ENCODE results near the gene ASB8.
"Not testable (repeated sequence)": the region's sequence is repeated elsewhere in the genome, so short reads cannot be mapped to it uniquely, and the experiment has no call there.

The ASB8 gene

GRCh38 chr12:48142818-48143674 is 14.3 kb downstream of the ASB8 start:
- no peak for DNase-seq (ENCODE audit: low read depth)

- DNase-seq (ENCODE audit: low read depth), result no peak
Measured at GRCh38 chr12:48135027-48135426, 22.3 kb downstream of the ASB8 start.

GRCh38 chr12:48132826-48133225 is 24.5 kb downstream of the ASB8 start:
- no peak for DNase-seq (ENCODE audit: low read depth)

GRCh38 chr12:48131517-48131916 is 25.8 kb downstream of the ASB8 start:
- DNase-seq (ENCODE audit: low read depth), result no peak

- DNase-seq (ENCODE audit: low read depth), result no peak
Measured at GRCh38 chr12:48129376-48129775, 27.9 kb downstream of the ASB8 start.

GRCh38 chr12:48128800-48129199 is 28.5 kb downstream of the ASB8 start:
- DNase-seq (ENCODE audit: low read depth), result no peak

GRCh38 chr12:48126953-48127630 is 30.2 kb downstream of the ASB8 start:
- no peak for DNase-seq (ENCODE audit: low read depth)

- no peak for DNase-seq (ENCODE audit: low read depth)
Measured at GRCh38 chr12:48125985-48126384, 31.3 kb downstream of the ASB8 start.

GRCh38 chr12:48125542-48125941 is 31.8 kb downstream of the ASB8 start:
- DNase-seq (ENCODE audit: low read depth), result not testable (repeated sequence)

GRCh38 chr12:48123169-48123568 is 34.1 kb downstream of the ASB8 start:
- no peak for DNase-seq (ENCODE audit: low read depth)

- DNase-seq (ENCODE audit: low read depth), result no peak
Measured at GRCh38 chr12:48122065-48122834, 35.1 kb downstream of the ASB8 start.

- DNase-seq (ENCODE audit: low read depth), result no peak
Measured at GRCh38 chr12:48121522-48121921, 35.8 kb downstream of the ASB8 start.

- DNase-seq (ENCODE audit: low read depth), result peak; percentile 4
Measured at GRCh38 chr12:48119834-48120195, 37.5 kb downstream of the ASB8 start.

GRCh38 chr12:48119078-48119833 is 38.1 kb downstream of the ASB8 start, which contains the start of gene PFKM:
PFKM (plus strand) TSS chr12:48119364; CDS start chr12:48122775, 3,411 bp downstream.
- DNase-seq (ENCODE audit: low read depth), result peak; percentile 53

- DNase-seq (ENCODE audit: low read depth), result no peak
Measured at GRCh38 chr12:48118284-48118871, 38.9 kb downstream of the ASB8 start.

- no peak for DNase-seq (ENCODE audit: low read depth)
Measured at GRCh38 chr12:48115957-48116356, 41.4 kb downstream of the ASB8 start.

- not testable (repeated sequence) for DNase-seq (ENCODE audit: low read depth)
Measured at GRCh38 chr12:48111312-48111693, 46.0 kb downstream of the ASB8 start.

GRCh38 chr12:48110691-48111311 is 46.5 kb downstream of the ASB8 start:
- DNase-seq (ENCODE audit: low read depth), result no peak

GRCh38 chr12:48109424-48109823 is 47.9 kb downstream of the ASB8 start:
- DNase-seq (ENCODE audit: low read depth), result no peak

- no peak for DNase-seq (ENCODE audit: low read depth)
Measured at GRCh38 chr12:48106681-48107613, 50.4 kb downstream of the ASB8 start.

Measured in GM04503 (cell line).